Cardiac septum (tissue), 1 donor: ENCODE measurements around the gene TRIP10. TPM values are rescaled to one million over a fixed set of nuclear protein-coding genes. Genes with fewer than 3 reads are reported as not detected.

Source experiments
- DNase-seq: peaks from one replicate; pipeline ENCODE4 v3.0.0-alpha.2; 2020; ENCODE audit warnings: low spot score
- intact Hi-C: fragments of 100-400 bp; cut with DNase I; formaldehyde crosslinking; loops from one replicate; pipeline ENCODE4 v1.14.0; 2022
- total RNA-seq: library from RNA; stranded (reverse); fragmentation: NEBNext Ultra II Directional; extraction: Animal tissue kit (Norgen Biotek cat#: 25700); gene quantifications from one replicate; pipeline ENCODE4 v1.2.1, GENCODE V29; 2021
- donor health status: DM: no; HTN: no; CAD: no.

TRIP10 gene
- total RNA-seq, 1 donor from 2014 or later, result 86.1 TPM

DNA sequence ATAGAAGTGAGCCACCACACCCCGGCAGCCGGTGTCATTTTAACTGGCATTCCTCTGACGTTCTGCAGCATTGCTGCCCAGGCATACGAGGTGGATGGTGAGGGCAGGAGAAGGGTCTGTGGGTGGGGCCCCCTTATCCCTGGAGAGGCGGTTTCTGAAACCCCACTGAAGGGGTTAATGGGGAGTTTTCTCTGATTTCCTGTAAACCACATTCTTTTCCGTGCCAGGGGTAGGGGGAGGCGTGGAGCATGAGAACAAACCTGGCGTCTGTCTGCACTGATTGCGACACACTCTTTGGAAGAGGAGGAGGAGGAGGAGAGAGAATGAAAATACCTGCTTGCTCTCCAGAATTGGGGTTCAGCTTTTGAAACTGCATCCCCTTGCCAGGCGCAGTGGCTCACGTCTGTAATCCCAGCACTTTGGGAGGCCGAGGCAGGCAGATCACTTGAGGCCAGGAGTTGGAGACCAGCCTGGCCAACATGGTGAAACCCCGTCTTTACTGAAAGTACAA, 16.3 kb upstream of the TRIP10 start:
- DNase-seq, result no peak
- intact Hi-C loops, result no loop called here

DNA sequence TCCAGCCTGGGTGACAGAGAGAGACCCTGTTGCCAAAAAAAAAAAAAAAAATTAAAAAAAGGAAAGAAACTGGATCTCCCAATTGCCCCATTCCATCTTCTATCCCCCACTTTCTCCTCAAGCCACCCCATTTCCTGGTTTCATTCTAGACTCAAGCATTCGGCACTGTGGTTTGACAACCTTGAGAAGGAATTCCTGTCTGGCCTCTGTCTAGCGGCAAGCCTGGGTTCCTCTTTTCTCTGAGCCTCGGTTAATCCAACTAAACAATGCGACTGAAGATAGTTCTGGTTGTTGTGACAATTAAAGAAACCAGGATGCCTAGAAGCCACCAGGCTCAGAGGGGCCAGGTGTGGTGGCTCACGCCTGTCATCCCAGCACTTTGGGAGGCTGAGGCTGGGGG, 15.7 kb upstream of the TRIP10 start:
- intact Hi-C loops, result no loop called here
- no peak for DNase-seq

DNA sequence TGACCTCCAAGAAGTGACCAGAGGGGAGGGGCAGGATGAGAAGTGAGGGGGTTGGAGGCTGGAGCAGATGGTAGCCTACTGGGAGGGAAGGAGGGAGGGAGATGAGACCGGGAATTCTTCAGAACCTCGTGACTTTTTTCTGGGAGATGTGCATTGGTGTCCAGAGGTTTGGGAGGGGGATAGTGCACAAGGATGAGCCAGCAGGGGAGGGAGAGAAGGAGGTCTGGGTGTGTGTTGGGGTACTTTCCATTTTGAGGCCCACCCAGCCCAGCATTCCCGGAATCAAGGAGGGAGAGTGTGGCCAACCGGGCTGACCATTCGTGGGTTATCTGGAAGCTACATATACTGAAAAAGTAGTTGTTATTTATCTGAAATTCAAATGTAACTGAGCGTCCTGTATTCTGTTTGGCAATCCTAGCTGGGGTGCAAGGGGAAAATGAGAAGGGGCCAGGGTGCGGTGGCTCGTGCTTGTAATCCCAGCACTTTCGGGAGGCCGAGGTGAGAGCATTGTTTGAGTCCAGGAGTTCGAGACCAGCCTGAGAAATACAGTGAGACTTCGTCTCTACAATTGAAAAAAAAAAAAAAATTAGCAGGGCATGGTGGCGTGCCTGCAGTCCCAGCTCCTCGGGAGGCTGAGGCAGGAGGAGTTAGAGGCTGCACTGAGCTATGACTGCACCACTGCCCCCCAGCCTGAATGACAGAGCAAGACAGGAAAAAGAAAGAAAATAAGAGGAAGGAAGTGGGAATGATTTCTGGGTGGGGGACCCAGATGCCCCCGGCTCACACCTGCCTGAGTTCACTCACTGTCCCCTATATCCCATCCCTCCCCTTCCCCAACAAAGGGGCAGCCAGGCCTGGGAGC, 14.6 kb upstream of the TRIP10 start:
- DNase-seq, result no peak
- intact Hi-C loops, result no loop called here

DNA sequence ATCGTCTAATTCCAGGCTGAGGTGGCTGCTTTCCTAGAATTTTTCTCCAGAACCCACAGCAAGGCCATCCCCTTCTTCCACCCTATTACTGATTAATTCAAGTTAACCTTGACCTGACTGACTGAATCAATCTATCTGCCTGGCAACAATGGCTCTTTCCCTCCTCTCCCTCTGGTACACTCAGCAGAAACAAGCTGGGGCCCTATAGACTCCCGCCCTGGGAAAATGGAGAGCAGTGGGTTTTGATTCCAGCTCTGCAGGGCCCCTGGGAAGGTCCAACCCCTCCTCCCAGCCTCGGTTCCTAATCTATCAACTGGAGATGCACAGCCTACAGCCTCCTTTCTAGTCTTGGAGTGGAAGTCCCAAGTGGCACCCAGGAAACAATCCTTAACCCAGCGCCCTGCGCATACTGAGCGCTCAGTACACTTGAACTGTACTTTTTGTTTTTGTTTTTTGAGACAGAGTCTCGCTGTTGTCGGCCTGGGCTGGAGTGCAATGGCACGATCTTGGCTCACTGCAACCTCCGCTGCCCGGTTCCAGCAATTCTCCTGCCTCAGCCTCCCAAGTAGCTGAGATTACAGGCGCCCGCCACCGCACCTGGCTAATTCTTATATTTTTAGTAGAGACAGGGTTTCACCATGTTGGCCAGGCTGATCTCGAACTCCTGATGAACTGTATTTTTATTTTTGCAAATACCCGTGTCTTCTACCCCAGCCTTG, 13.8 kb upstream of the TRIP10 start:
- intact Hi-C loops, result no loop called here
- no peak for DNase-seq

DNA sequence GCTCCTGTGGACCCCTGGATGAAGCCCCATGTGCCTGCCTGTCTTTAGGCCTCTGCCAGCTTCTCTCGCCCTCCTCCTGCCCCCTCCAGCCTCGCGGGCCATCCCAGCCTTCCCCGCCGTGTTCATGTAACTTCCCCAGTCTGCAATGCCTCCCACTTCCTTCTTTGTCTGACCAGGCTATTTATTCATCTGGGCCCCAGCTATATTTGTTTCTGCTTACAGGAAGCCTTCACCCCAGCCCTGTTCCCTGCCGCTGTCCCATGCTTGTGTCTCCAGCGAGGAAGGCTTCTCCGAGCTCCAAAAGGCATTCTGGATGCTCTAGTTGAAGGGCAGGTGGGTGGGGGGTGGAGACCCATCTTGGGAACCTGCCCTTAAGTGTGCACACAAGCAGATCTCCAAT, 11.1 kb upstream of the TRIP10 start:
- DNase-seq, result no peak
- intact Hi-C loops, result no loop called here

DNA sequence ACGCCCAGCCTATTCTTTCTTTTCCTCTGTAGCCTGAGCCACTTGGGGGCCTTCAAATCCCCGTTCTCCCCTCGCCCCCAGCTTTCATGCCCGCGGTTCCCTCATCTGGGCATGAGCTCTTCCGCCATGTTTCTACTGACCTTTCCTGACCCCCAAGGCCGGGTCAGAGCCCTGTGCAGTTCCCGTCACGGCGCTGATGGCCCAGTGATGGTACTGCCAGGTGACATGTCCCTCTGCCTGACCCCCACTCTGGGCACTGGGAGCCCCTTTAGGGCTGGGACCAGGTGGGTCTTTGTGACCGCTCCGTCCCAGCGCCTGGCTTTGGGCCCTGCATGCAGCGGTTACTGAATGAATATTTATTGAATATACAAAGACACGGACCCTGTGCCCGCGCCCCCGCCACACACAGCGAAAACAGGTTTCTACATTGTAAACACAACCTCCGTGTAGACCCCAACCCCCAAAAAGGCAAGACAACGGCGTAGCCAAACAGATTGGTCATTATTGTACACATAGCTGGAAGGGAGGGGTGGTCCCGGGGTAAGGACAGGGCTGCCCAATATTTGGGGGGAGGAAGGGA, 9.8 kb upstream of the TRIP10 start:
- intact Hi-C loops, result no loop called here
- no peak for DNase-seq

DNA sequence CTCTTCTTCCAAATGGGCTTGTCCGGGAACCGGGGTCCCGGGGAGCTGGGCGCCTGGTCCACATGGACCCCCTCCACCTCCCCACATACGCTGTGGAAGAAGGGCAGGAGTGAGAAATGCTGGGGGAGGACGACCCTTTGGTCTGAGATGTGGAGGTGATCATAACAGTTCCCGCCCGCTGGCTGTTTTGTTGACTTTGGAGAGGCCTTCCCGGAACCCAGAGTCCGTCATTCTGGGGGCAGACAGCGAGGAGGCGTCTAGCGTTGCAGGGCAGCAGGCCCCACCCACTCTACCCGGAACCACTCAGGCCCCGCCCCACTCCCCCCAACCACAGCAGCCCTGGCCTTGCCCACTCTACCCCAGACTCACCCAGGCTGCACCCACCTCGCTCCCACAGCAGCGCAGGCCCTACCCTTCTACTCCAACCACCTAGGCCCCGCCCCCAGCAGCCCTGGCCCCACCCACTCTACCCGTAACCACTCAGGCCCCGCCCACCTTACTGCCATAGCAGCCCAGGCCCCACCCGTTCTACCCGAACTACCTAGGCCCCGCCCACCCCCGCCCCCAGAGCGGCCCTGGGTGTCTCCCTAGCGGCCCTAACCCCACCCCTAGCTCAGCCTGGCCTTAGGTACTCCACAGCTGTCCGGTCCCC, 9.2 kb upstream of the TRIP10 start:
- intact Hi-C loops, result no loop called here
- DNase-seq, result no peak

DNA sequence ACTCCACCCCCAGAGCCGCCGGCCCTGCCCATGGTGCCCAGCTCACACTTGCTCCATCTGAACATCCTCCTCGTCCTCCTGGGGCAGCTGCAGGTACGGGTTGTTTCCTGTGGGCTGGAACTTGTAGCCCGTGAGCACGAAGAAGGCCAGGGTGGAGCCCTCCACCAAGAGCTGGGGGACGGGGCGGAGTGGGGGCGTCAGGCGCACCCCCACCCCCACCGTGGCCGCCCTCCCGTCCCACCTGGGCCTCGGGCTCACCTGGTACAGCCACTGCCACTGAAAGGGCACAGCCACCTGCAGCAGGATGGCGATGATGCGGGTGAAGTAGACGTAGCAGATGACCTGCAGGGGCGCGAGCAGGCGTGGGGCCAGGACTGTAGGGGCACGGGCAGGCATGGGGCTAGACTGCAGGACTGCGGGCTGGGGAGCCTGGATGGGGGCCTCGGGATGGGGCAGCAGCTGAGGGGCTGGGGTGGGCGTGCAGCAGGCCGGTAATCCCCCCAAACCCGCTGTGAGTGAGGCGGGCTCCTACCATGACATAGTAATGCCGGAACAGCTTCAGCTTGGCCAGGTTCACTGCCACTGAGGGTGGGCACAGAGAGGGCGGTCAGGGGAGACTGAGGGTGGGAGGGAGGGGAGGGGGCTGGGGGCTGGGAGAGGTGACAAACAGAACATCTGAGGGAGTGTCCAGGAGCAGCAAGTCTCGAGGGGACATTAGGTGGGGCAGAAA, 8.4 kb upstream of the TRIP10 start:
- intact Hi-C loops, result no loop called here
- DNase-seq, result no peak

DNA sequence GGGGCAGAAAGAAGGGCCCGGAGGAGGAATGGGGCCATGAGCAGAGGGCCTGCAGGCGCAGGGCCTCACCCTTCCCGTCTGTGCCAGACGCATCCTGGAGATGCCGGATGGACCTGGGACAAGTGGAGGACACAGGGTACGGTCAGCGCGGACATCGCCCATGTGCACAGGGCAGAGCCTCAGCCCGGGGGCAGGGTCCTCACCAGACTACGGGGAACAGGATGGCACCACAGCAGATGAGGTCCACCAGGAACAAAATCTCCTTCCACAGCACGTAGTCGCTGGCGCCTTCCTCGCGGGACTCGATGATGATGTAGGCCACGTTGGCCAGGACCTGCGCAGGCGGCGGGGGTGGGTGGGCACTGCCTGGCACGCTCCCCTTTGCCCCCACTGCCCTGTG, 7.7 kb upstream of the TRIP10 start:
- intact Hi-C loops, result no loop called here
- DNase-seq, result no peak

DNA sequence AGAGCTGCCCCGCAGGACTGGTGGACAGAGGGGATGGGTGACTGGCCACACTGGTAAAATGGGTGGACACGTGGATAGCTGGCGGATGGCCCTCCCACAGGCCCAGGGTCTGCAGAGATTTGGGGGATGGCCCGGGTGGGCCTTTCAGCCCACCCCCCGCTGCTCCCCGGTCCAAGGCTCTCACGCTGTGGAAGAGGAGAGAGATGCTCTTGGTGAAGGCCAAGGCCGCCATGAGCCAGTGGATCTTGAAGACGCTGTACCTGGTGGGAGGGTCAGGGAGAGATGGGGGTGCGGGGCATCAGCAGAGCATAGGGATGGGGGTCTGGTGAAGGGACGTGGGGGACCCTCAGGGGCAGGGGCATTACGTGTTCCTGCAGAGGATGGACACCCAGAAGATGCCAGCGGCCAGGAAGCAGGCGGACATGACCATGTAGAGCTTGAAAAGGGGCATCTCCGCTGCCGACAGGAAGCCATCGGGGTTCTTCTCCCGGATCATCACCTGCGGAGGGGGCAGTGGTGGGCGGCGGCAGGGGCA, 6.6 kb upstream of the TRIP10 start:
- DNase-seq, result no peak
- intact Hi-C loops, result no loop called here

DNA sequence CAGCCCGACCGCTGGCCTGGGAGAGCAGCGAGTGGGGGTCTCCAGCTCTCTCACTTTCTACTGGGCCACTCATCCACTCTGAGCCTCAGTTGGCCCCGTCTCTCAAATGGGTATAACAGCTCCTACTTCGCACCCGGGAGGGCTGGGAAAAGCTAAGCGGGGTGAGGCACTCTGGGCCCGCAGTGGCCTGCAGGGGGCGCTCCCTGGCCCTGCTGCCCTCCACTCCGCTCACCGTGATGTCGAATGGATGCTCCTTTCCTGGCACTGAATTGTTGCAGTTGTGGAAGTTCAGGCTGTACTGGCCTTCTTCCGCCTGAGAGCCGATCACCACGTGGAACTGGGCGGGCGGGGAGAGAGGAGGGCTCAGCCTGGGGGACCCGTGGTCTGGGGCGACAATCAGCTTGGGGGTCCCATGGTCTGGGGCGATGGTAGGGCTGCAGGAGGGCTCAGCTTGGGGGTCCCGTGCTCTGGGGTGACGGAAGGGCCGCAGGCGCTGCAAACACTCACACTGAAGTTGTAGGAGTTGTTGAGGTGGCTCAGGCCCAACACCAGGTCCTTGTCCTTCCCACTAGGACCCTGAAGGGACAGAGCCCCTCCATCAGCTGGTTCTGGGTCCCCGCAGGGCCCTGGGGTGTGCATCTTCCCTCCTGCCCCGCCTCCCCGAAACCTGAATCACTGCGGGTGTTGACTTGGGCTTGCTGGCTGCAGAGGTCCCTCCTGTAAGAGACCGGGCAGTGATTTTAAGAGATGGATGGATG, 6.0 kb upstream of the TRIP10 start:
- no peak for DNase-seq
- intact Hi-C loops, result no loop called here

DNA sequence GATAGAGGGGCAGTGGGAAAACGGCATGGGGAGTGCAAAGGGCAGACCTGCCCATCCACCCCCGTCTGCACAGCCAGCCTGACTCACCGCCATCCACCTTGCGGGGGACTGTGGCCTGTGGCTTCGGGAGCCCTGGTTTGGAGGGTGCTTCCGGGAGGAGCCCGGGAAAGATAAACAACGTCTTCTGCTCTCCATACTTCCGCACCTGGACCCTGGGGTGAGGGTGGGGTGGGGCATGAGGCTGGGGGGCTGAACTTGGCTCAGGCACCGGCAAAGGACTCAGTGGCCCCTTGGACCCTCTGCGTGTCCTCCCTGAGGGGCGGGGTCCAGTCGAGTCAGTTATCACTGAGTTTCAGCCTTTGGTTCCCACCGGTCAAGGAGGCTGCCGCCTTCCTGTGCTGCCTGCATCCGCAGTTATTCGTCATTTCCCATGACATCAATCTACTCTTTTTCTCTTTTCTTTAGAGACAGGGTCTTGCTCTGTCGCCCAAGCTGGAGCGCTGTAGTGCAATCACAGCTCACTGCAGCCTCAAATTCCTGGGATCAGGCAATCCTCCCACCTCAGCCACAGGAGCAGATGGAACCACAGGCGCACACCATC, 5.3 kb upstream of the TRIP10 start:
- no peak for DNase-seq
- intact Hi-C loops, result no loop called here

DNA sequence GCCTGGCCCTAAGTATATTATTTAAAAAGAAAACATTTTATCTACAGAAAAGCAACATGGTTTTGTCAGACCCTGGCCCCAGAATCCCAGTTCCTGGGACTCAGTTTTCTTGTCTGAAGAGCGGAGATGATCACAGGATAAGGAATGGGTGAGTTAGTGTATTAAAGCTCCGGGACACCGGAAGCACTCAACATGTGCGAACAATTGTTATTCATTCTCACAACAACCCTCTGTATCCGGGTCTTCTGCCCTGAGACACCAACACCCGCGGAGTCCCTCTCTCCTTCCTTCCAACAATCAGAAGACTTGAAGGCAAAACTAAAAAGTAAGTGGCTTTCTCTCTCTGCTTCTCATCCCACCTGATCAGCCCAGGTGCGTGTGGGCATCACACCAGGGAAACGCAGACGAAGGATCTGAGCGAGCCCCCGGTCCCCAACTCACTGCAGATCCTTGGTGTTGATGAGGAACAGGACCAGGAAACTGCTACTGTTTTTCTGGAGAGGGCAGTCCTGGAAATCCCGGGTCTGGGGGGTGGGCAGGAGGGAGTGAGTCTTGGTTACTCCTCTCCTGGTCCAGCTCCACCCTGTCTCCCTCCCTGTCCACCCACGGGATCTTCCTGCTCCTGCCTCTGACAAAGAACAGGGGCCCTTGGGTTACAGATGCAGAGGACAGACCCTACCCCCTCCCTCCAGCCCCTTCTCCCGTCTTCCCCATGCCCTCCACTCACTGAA, 4.1 kb upstream of the TRIP10 start:
- DNase-seq, result no peak
- intact Hi-C loops, result loop anchor here (5.0 kb wide), 1 partner anchor 218 kb away; no protein-coding TSS in a partner anchor

DNA sequence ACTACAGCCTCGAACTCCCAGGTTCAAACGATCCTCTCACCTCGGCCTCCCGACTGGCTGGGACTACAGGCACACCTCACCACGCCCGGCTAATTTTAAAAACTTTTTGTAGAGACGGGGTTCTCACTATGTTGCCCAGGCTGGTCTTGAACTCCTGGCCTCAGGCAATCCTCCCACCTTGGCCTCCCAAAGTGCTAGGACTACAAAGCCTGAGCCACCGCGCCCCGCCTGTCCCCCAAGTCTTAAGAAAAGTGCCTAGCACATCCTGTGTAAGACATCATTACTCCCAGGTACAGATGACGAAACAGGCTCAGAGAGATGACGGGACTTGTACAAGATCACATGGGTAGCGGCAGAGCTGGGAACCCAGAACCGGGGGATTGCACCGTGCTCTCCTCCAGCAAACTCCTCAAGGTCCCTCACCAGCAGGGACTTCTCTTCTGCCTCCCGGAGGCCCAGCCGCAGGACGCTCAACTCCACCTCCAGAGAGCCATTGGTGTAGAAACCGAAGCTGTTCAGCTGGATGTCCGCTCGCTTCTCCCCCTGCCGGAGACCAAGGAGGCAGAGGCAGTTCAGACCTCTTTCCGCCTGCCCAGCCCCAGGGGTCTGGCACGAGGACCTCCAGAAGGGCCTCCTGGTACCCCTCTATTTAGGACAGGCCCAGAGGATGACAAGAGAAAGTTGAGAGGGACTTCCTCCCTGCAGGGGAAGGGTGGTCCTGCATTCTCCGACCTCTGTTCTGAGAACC, 3.1 kb upstream of the TRIP10 start:
- peak; percentile 88 for DNase-seq
- intact Hi-C loops, result loop anchor here (5.0 kb wide), 1 partner anchor 219 kb away; no protein-coding TSS in a partner anchor

DNA sequence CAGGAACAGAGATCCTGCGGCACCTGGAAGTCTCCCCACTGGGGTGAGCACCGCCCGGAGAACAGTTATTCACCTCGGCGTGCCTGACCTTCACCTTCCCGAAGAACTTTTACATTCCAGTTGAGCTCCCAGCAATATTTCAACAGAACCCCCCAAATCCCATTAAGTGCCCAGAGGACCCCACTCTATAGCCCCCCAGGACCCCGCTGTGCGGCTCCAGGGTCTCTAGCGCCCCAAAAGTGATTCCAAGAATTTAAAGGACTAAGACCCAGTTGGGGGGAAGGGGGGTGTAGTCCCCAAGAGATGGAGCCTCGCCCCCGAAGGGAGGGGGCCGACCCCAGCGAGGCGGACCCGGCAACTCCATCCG, 2.6 kb upstream of the TRIP10 start:
- no peak for DNase-seq
- intact Hi-C loops, result loop anchor here (5.0 kb wide), 1 partner anchor 220 kb away; no protein-coding TSS in a partner anchor

DNA sequence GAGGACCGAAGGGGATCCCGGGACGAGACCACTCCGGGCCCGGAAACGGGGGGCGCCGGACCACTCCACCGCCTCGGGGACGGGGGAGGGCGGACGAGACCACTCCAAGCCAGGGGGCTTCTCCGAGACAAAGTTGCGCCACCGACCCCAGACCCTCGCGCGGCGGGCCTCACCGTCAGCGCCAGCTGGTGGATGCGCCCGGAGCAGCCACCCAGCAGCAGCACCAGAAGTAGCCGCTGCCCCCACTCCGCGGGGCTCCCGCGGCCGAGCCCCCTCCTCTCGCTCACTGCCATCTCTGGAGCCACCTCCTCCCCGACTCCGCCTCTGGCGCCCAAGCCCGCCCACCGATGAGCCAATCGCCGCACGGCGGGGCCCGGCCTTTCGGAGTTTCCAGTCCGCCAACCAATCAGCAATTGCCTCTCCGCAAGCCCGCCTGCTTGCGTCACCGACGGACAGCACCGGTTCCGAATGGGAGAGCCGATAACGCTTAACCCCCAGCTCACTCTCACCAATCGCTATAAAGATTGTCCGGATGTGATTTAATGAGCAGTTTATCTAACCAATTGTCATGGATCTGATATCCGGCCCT, 2.1 kb upstream of the TRIP10 start, which contains the start of gene GPR108:
GPR108 (minus strand) TSS at position 297 of the 589 bp plus-strand sequence; CDS start at position 293, 4 bp downstream.
- intact Hi-C loops, result loop anchor here (5.0 kb wide), 1 partner anchor 220 kb away; no protein-coding TSS in a partner anchor
- DNase-seq, result peak; percentile 100
